Limb (tissue), 2 donors: ENCODE results near the gene ABCD3.
"Not testable (repeated sequence)": the region's sequence is repeated elsewhere in the genome, so short reads cannot be mapped to it uniquely, and the experiment has no call there.

Experiments used
- DNase-seq, 2 donors: peaks; one replicate each; pipeline ENCODE4 v3.0.0-alpha.2; 2016; ENCODE audit errors: extremely low spot score in 2 of 2

The ABCD3 gene

GRCh38 chr1:94413311-94413710 lies 4.9 kb upstream of the ABCD3 start:
- no peak for DNase-seq

- DNase-seq = peak; percentile 33 to 76
Observed at GRCh38 chr1:94416901-94417727, 1.1 kb upstream of the ABCD3 start.

GRCh38 chr1:94417728-94417977 lies 536 bp upstream of the ABCD3 start:
- DNase-seq = no peak

- DNase-seq = no peak
Observed at GRCh38 chr1:94418664-94419655, 771 bp downstream of the ABCD3 start.

- DNase-seq = no peak
Observed at GRCh38 chr1:94422115-94422820, 4.1 kb downstream of the ABCD3 start.

- DNase-seq = no peak
Observed at GRCh38 chr1:94425821-94426484, 7.8 kb downstream of the ABCD3 start.

- not testable (repeated sequence) for DNase-seq
Observed at GRCh38 chr1:94426485-94426870, 8.3 kb downstream of the ABCD3 start.

GRCh38 chr1:94428441-94428840 lies 10.3 kb downstream of the ABCD3 start:
- DNase-seq = no peak

GRCh38 chr1:94428927-94429528 lies 10.8 kb downstream of the ABCD3 start:
- DNase-seq = not testable (repeated sequence)

GRCh38 chr1:94430066-94430465 lies 11.9 kb downstream of the ABCD3 start:
- DNase-seq = not testable (repeated sequence)

GRCh38 chr1:94433866-94434265 lies 15.7 kb downstream of the ABCD3 start:
- DNase-seq = no peak

GRCh38 chr1:94434365-94435045 lies 16.3 kb downstream of the ABCD3 start:
- no peak for DNase-seq

GRCh38 chr1:94438692-94439276 lies 20.6 kb downstream of the ABCD3 start:
- DNase-seq = no peak

- DNase-seq = no peak
Observed at GRCh38 chr1:94440088-94440487, 21.9 kb downstream of the ABCD3 start.

- DNase-seq = not testable (repeated sequence)
Observed at GRCh38 chr1:94443067-94443466, 24.9 kb downstream of the ABCD3 start.

- DNase-seq = not testable (repeated sequence)
Observed at GRCh38 chr1:94444819-94445218, 26.6 kb downstream of the ABCD3 start.

GRCh38 chr1:94445733-94446132 lies 27.5 kb downstream of the ABCD3 start:
- DNase-seq = not testable (repeated sequence)

- not testable (repeated sequence) for DNase-seq
Observed at GRCh38 chr1:94446177-94446576, 28.0 kb downstream of the ABCD3 start.

GRCh38 chr1:94448741-94449140 lies 30.6 kb downstream of the ABCD3 start:
- not testable (repeated sequence) for DNase-seq

GRCh38 chr1:94456736-94457135 lies 38.5 kb downstream of the ABCD3 start:
- DNase-seq = no peak
